AG10803 (cell line): ENCODE data around the gene IL4R.
A peak's percentile ranks its signal among the peaks of the same experiment; 100 is the strongest.
"Not testable (repeated sequence)": the region's sequence is repeated elsewhere in the genome, so short reads cannot be mapped to it uniquely, and the experiment has no call there.

ENCODE experiments used
- DNase-seq: peaks from one replicate; pipeline ENCODE4 v3.0.0; 2010; ENCODE audit warnings: low read depth
- H3K4me3 ChIP-seq: 2 replicates; pipeline ENCODE4 v1.5.1; 2011; ENCODE audit warnings: mild to moderate bottlenecking, low read length, control low read depth
- TF ChIP-seq, protein P1 (sequence below): conservative IDR thresholded peaks from 2 replicates; pipeline ENCODE4 v1.5.1; 2011; ENCODE audit warnings: mild to moderate bottlenecking, low read length, control low read depth, inconsistent platforms

Gene IL4R

DNA sequence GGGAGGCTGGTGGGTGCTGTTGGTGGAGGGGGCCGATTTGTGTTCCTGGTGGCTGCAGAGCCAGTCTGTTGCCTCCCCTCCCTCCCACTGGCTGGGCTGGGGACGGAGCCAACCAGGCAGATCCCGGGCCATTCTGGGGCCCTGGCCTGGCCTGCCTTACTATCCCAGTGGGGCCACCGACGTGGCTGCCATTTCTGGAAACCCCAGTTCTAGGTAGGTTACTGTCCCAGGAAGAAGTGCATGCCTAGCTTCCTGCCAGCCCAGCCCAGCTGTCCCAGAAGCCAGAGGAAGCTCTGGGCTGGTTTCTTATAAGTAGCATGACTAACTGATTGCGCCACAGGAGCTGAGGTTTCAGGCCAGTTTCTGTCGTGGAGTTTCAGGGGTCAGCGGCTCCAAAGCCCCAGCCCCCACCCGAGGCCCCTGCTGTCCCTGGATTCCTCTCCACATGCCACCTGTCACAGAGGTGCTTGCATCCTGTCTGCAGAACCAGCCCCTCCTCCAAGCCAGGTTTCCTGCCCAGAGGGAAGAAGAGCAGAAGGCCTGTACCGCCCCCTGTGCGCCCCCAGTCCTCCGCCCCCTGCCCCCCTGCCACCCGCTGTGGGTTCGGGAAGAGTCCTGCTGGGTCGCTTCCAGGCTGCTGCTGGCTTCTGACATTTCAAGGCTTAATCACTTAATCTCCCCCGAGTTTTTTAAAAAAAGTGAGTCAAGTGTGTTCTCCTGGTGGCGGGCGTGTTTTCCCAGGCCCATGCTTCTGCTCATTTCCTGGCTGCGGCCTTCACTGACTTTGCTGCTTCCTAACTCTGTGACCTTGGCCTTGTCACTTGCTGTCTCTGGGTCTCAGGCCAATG lies 13.2 kb downstream of the IL4R start:
- TF ChIP-seq, protein P1, sequence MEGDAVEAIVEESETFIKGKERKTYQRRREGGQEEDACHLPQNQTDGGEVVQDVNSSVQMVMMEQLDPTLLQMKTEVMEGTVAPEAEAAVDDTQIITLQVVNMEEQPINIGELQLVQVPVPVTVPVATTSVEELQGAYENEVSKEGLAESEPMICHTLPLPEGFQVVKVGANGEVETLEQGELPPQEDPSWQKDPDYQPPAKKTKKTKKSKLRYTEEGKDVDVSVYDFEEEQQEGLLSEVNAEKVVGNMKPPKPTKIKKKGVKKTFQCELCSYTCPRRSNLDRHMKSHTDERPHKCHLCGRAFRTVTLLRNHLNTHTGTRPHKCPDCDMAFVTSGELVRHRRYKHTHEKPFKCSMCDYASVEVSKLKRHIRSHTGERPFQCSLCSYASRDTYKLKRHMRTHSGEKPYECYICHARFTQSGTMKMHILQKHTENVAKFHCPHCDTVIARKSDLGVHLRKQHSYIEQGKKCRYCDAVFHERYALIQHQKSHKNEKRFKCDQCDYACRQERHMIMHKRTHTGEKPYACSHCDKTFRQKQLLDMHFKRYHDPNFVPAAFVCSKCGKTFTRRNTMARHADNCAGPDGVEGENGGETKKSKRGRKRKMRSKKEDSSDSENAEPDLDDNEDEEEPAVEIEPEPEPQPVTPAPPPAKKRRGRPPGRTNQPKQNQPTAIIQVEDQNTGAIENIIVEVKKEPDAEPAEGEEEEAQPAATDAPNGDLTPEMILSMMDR, result no peak
- H3K4me3 ChIP-seq, result peak overlapping the region; percentile 26
- DNase-seq, result peak; percentile 97

DNA sequence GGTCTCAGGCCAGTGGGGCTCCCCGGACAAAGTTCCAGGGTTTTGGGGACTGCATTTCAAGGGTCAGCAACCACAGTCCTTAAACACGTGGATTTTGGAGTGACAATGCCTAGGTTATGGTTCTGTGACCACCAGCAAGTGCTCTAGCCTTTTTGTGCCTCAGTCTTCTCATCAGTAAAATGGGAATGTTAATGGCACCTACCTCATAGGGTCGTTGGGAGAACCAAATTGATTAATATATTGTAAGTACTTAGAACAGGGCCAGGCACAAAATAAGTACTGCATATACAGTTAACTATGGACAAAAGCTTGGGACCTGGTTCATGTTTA lies 13.8 kb downstream of the IL4R start:
- H3K4me3 ChIP-seq, result no peak overlapping the region
- TF ChIP-seq, protein P1, result no peak
- no peak for DNase-seq

DNA sequence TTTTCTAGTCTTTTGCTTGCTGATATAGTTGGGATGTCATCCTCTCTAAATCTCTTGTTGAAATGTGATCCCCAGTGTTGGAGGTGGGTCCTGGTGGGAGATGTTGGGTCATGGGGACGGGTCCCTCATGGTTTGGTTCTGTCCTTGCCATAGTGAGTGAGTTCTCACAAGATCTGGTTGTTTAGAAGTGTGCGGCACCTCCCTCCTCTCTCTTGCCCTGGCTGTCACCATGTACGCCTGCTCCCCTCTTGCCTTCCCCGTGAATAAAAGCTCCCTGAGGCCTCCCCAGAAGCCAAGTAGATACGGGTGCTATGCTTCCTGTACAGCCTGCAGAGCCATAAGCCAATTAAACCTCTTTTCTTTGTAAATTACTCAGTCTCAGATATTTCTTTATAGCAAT lies 15.2 kb downstream of the IL4R start:
- TF ChIP-seq, protein P1, result no peak
- H3K4me3 ChIP-seq, result no peak overlapping the region
- no peak for DNase-seq

DNA sequence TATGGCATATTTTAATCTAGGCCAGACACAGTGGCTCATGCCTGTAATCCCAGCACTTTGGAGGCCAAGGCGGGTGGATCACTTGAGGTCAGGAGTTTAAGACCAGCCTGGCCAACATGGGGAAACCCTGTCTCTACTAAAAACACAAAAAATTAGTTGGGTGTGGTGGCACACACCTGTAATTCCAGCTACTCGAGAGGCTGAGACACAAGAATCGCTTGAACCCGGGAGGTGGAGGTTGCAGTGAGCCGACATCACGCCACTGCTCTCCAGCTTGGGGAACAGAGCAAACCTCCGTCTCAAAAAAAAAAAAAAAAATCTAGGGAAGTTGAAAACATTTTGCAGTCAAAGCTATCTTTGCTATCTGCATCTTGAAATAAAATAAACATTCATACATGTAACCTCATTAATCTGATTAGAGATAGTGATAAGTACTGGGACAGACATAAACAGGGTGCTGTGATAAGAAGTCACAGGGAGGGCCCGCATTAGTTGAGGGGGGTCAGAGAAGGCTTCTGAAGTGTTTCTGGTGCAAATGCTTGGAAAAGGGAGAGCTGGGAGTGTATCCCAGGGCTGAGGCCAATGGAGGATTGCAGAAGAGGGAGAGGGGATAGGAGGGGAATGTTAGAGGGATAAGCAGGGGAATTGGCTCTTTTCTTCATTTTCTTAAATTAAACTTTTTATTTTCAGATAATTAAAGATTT lies 15.8 kb downstream of the IL4R start:
- H3K4me3 ChIP-seq, DNase-seq: not testable (repeated sequence)

DNA sequence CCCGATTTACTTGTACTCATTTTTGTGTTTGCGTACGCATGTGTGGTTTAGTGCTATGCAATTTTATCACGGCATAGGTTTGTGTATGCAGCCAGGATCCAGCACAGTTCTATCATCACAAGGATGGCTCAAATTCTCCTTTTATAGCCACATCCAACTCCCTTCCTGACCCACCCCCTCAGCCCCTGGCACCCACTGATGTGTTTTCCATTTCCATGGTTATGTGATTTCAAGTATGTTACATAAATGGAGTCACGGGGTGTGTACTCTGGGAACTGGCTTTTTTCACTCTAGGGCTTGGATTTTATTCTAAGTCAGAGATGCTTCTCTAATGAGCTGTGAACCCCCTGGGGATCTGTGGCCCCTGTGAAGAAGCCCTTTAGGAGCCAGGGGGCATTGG lies 16.8 kb downstream of the IL4R start:
- peak; percentile 97 for DNase-seq

DNA sequence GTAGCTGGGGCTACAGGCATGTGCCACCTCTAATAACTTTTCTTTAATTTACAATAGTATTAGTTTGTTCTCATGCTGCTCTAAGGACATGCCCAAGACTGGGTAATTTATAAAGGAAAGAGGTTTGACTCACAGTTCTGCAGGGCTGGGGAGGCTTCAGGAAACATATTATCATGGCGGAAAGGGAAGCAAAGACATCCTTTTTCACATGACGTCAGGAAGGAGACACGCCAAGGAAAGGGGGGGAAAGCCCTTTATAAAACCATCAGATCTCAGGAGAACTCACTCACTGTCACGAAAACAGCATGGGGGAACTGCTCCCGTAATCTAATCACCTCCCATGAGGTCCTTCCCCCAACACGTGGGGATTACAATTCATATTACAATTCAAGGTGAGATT lies 18.3 kb downstream of the IL4R start:
- DNase-seq, result no peak
- TF ChIP-seq, protein P1, result no peak
- H3K4me3 ChIP-seq, result no peak overlapping the region

More for the DNA sequence above, 16.8 kb downstream of the IL4R start:
- no peak overlapping the region for H3K4me3 ChIP-seq
- TF ChIP-seq, protein P1, result no peak

DNA sequence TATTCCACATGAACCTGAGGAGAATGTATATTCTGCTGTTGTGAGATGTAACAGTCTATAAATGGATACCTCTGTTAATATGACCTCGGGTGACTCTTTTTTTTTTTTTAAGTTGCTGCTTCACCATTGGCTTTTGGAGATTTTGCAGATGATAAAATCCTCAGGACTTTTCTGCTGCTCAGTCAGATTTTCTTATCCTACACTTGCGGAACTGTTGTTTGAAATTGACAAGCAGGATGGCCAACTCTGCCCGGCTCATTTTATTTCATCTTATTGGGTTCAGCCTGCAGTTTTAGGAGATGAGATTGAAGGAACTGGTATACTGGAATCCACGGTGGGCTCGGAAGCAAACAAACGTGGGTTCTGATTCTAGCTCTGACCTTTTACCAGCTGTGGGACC lies 19.3 kb downstream of the IL4R start:
- DNase-seq, result no peak
- H3K4me3 ChIP-seq, result no peak overlapping the region
- TF ChIP-seq, protein P1, result no peak
